H1 (cell line): ENCODE data around the gene TMEM151B. TPM values are rescaled to one million over a fixed set of nuclear protein-coding genes. Genes with fewer than 3 reads are reported as not detected.

ENCODE experiments used
- CTCF ChIA-PET: fragments of 300-600 bp; sonication (Branson Sonifier 250); formaldehyde crosslinking; loops from one replicate; lab custom pipeline; 2021; ENCODE audit not compliant: partially characterized antibody; lab: Charles Lee
- POLR2A ChIA-PET: fragments of 300-600 bp; sonication (Branson Sonifier 250); formaldehyde crosslinking; loops from one replicate; lab custom pipeline; 2021; ENCODE audit warnings: inconsistent platforms; ENCODE audit not compliant: partially characterized antibody; lab: Charles Lee
- DNase-seq, 2 experiments: peaks; one replicate each; pipeline versions ENCODE4 v3.0.0 to v3.0.0-alpha.2; 2010 to 2022; ENCODE audit warnings: low spot score in 2 of 2, low read depth in 1 of 2, mixed read lengths in 1 of 2
- FAIRE-seq: peaks from 2 replicates; lab custom pipeline; 2011; peaks lifted over from hg19 to GRCh38; lab: Jason Lieb, UNC
- H2AFZ ChIP-seq: 2 replicates; pipeline ENCODE4 v1.8.1; 2012; ENCODE audit warnings: low read length, inconsistent platforms
- H2AK5ac ChIP-seq: 2 replicates; pipeline ENCODE4 v1.6.1; 2013; ENCODE audit warnings: low read depth, low read length
- H2BK120ac ChIP-seq: replicated peaks from 2 replicates; pipeline ENCODE3; 2013; ENCODE audit warnings: low read depth, low read length, inconsistent platforms
- H2BK12ac ChIP-seq: 2 replicates; pipeline ENCODE4 v1.6.1; 2013; ENCODE audit warnings: low read depth, low read length
- H2BK15ac ChIP-seq: 2 replicates; pipeline ENCODE4 v1.6.1; 2013; ENCODE audit warnings: low read length
- H2BK20ac ChIP-seq: 2 replicates; pipeline ENCODE4 v1.6.1; 2013; ENCODE audit warnings: low read length
- H2BK5ac ChIP-seq: 2 replicates; pipeline ENCODE4 v1.6.1; 2013; ENCODE audit warnings: low read depth, low read length
- H3K14ac ChIP-seq: 2 replicates; pipeline ENCODE4 v1.6.1; 2013; ENCODE audit warnings: inconsistent platforms; ENCODE audit not compliant: insufficient read length
- H3K18ac ChIP-seq: 2 replicates; pipeline ENCODE4 v1.6.1; 2013; ENCODE audit warnings: low read length; ENCODE audit errors: extremely low read depth
- H3K23ac ChIP-seq: 2 replicates; pipeline ENCODE4 v1.6.1; 2013; ENCODE audit warnings: inconsistent platforms; ENCODE audit not compliant: insufficient read length
- H3K23me2 ChIP-seq: 2 replicates; pipeline ENCODE4 v1.6.1; 2013; ENCODE audit warnings: low read depth, low read length
- H3K27ac ChIP-seq: 2 replicates; pipeline ENCODE4 v1.6.1; 2011; ENCODE audit warnings: low read depth, low read length, inconsistent platforms
- H3K27me3 ChIP-seq, 4 experiments: replicated peaks in 1 of 4; 1 replicate in 1 of 4; 2 replicates in 3 of 4; pipeline versions ENCODE4 v1.6.1 to v1.8.1; 2011 to 2013; ENCODE audit warnings: low read length in 3 of 4, mild to moderate bottlenecking in 3 of 4, inconsistent platforms in 2 of 4, mixed read lengths in 2 of 4, moderate library complexity in 1 of 4; ENCODE audit not compliant: control insufficient read depth in 3 of 4, insufficient read depth in 3 of 4; ENCODE audit errors: extremely low read depth in 1 of 4
- H3K36me3 ChIP-seq, 4 experiments: 2 replicates each; pipeline versions ENCODE4 v1.6.1 to v1.8.1; 2011 to 2013; ENCODE audit warnings: mild to moderate bottlenecking in 4 of 4, low read length in 3 of 4, moderate library complexity in 2 of 4, control low read depth in 1 of 4, inconsistent platforms in 1 of 4; ENCODE audit not compliant: insufficient read depth in 4 of 4, control insufficient read depth in 2 of 4
- H3K4ac ChIP-seq: replicated peaks from 2 replicates; pipeline ENCODE3; 2013; ENCODE audit warnings: low read length, low read depth, mixed read lengths, inconsistent platforms; ENCODE audit not compliant: insufficient read length
- H3K4me1 ChIP-seq, 4 experiments: replicated peaks in 1 of 4; 1 replicate in 1 of 4; 2 replicates in 3 of 4; pipeline versions ENCODE4 v1.6.1 to v1.8.1; 2011 to 2013; ENCODE audit warnings: low read length in 3 of 4, inconsistent platforms in 2 of 4, mixed read lengths in 1 of 4; ENCODE audit not compliant: insufficient read depth in 4 of 4, control insufficient read depth in 3 of 4
- H3K4me2 ChIP-seq, 2 experiments: 2 replicates each; pipeline versions ENCODE4 v1.6.1 to v1.8.1; 2011 to 2013; ENCODE audit warnings: low read depth in 2 of 2, low read length in 2 of 2, control low read depth in 1 of 2, inconsistent platforms in 1 of 2, mild to moderate bottlenecking in 1 of 2; ENCODE audit not compliant: insufficient read depth in 1 of 2
- H3K4me3 ChIP-seq, 4 experiments: fragments of 200-600, 300-600 bp in 1 of 4; sonication (generic), shearing (Covaris generic), sonication (Bioruptor Twin) in 1 of 4; 2 replicates each; pipeline versions ENCODE4 v1.5.1 to v1.8.1; 2011 to 2016; ENCODE audit warnings: low read length in 4 of 4, low read depth in 3 of 4, control low read depth in 2 of 4, inconsistent platforms in 2 of 4, mild to moderate bottlenecking in 2 of 4, mixed read lengths in 1 of 4, moderate library complexity in 1 of 4; ENCODE audit not compliant: insufficient read depth in 2 of 4; ENCODE audit errors: extremely low read depth in 1 of 4
- H3K56ac ChIP-seq: replicated peaks from 2 replicates; pipeline ENCODE3; 2013; ENCODE audit warnings: low read depth, mild to moderate bottlenecking, mixed read lengths, low read length, inconsistent platforms; ENCODE audit not compliant: insufficient read length
- H3K79me1 ChIP-seq: 2 replicates; pipeline ENCODE4 v1.6.1; 2013; ENCODE audit warnings: low read depth, low read length, control low read depth
- H3K79me2 ChIP-seq, 2 experiments: 2 replicates each; pipeline versions ENCODE4 v1.6.1 to v1.8.1; 2012 to 2013; ENCODE audit warnings: low read length in 2 of 2, mild to moderate bottlenecking in 2 of 2, inconsistent platforms in 1 of 2; ENCODE audit not compliant: insufficient read depth in 2 of 2, control insufficient read depth in 1 of 2
- H3K9ac ChIP-seq, 4 experiments: replicated peaks in 1 of 4; 1 replicate in 1 of 4; 2 replicates in 3 of 4; pipeline versions ENCODE4 v1.6.1 to v1.8.1; 2011 to 2013; ENCODE audit warnings: low read depth in 3 of 4, low read length in 3 of 4, control low read depth in 2 of 4, mild to moderate bottlenecking in 2 of 4, moderate library complexity in 2 of 4, inconsistent platforms in 1 of 4; ENCODE audit errors: extremely low read depth in 1 of 4
- H3K9me3 ChIP-seq, 2 experiments: 2 replicates each; pipeline versions ENCODE4 v1.6.1 to v1.8.1; 2012 to 2013; ENCODE audit warnings: mild to moderate bottlenecking in 2 of 2, moderate library complexity in 2 of 2, control low read depth in 1 of 2, inconsistent platforms in 1 of 2, low read depth in 1 of 2, low read length in 1 of 2, mixed read lengths in 1 of 2; ENCODE audit not compliant: insufficient read depth in 2 of 2
- H4K20me1 ChIP-seq, 2 experiments: replicated peaks in 1 of 2; 2 replicates each; pipeline versions ENCODE3 to v1.8.1; 2011 to 2013; ENCODE audit warnings: inconsistent platforms in 2 of 2, low read length in 2 of 2, mild to moderate bottlenecking in 1 of 2; ENCODE audit not compliant: insufficient read depth in 2 of 2, control insufficient read depth in 1 of 2
- H4K5ac ChIP-seq: 2 replicates; pipeline ENCODE4 v1.6.1; 2013; ENCODE audit warnings: low read length, low read depth, mixed read lengths, inconsistent platforms; ENCODE audit not compliant: insufficient read length
- H4K8ac ChIP-seq: 2 replicates; pipeline ENCODE4 v1.8.0; 2013; ENCODE audit warnings: mild to moderate bottlenecking, moderate library complexity, low read length, inconsistent platforms; ENCODE audit not compliant: insufficient read depth; ENCODE audit errors: extremely low read depth
- H4K91ac ChIP-seq: replicated peaks from 2 replicates; pipeline ENCODE3; 2013; ENCODE audit warnings: low read length, mixed read lengths, inconsistent platforms; ENCODE audit not compliant: insufficient read length
- EGR1 ChIP-seq: IDR thresholded peaks from 2 replicates; pipeline ENCODE4 v1.6.1; 2011; ENCODE audit warnings: low read depth, low read length, borderline replicate concordance
- HDAC2 ChIP-seq, 2 experiments: fragments of 300-600 bp in 1 of 2; sonication (generic) in 1 of 2; IDR thresholded peaks; 2 replicates each; pipeline ENCODE4 v1.6.1; 2011 to 2012; ENCODE audit warnings: low read depth in 2 of 2, low read length in 2 of 2, mild to moderate bottlenecking in 2 of 2, moderate library complexity in 2 of 2, borderline replicate concordance in 1 of 2, inconsistent platforms in 1 of 2
- POLR2A ChIP-seq, 2 experiments: IDR thresholded peaks; 1 replicate in 1 of 2; 2 replicates in 1 of 2; pipeline ENCODE4 v1.6.1; 2011; ENCODE audit warnings: low read depth in 2 of 2, low read length in 2 of 2, mild to moderate bottlenecking in 2 of 2; ENCODE audit errors: control extremely low read depth in 1 of 2
- POLR2AphosphoS5 ChIP-seq: IDR thresholded peaks from 2 replicates; pipeline ENCODE4 v1.6.1; 2011; ENCODE audit warnings: low read depth, low read length
- SP1 ChIP-seq: IDR thresholded peaks from 2 replicates; pipeline ENCODE4 v1.6.1; 2011; ENCODE audit warnings: low read depth, low read length
- SRF ChIP-seq: IDR thresholded peaks from 2 replicates; pipeline ENCODE4 v1.6.1; 2011; ENCODE audit warnings: mild to moderate bottlenecking, low read depth, low read length, moderate library complexity
- WGBS, 2 experiments: shearing (Covaris generic) in 1 of 2; methylation state at CpG; one replicate each; pipeline versions ENCODE4 v1.1.6 to v1.1.7; 2013 to 2015; ENCODE audit warnings: low lambda C conversion rate in 2 of 2, mixed read lengths in 2 of 2, inconsistent platforms in 1 of 2, low coverage in 1 of 2, missing lambda C conversion rate in 1 of 2; ENCODE audit not compliant: insufficient replicate concordance in 2 of 2, insufficient coverage in 1 of 2, insufficient read length in 1 of 2; ENCODE audit errors: extremely low coverage in 1 of 2, missing lambda C conversion rate in 1 of 2; 5-methylcytosine and 5-hydroxymethylcytosine counted together
- polyA plus RNA-seq, 7 experiments: library from polyadenylated mRNA; depleted of rRNA in 3 of 7; stranded (reverse) in 5 of 7; unstranded in 2 of 7; fragments of >200 nt in 5 of 7; fragments of 200-250 nt in 2 of 7; gene quantifications; 1 replicate in 5 of 7; 2 replicates in 1 of 7; 4 replicates in 1 of 7; pipeline versions ENCODE4 v1.2.1 to v1.2.3, GENCODE V29; 2011 to 2013; ENCODE audit warnings: missing spikeins in 2 of 7, mixed read lengths in 2 of 7
- total RNA-seq: library from RNA; stranded (reverse); fragmentation: NEBNext Ultra II Directional; extraction: Animal tissue kit (Norgen Biotek cat#: 25700); gene quantifications from 2 replicates; pipeline ENCODE4 v1.2.1, GENCODE V29; 2021
- TF ChIP-seq, protein P1 (sequence below), 3 experiments: IDR thresholded peaks; 1 replicate in 2 of 3; 2 replicates in 1 of 3; pipeline versions ENCODE4 v1.5.1 to v1.6.1; 2011; ENCODE audit warnings: low read length in 3 of 3, mild to moderate bottlenecking in 3 of 3, inconsistent platforms in 2 of 3, low read depth in 1 of 3, moderate library complexity in 1 of 3; ENCODE audit not compliant: insufficient read depth in 1 of 3; ENCODE audit errors: control extremely low read depth in 1 of 3

The TMEM151B gene
- total and polyA plus RNA-seq, 2 of the 8 experiments (the other 6 are each of a cell fraction or from before 2014, with no cell fraction given): 8.0 to 15.5 TPM

GRCh38 chr6:44249082-44249748 lies 21.0 kb upstream of the TMEM151B start:
- Histone ChIP-seq H2BK12ac (no peak overlapping the region), H4K91ac (no peak overlapping the region), H3K4me3 (peak overlapping the region; percentile 55 to 100 (median 98); a peak in 6 of 8 replicates), H3K27me3 (no peaks in the 10 kb centered on the region), H4K5ac (no peak overlapping the region), H3K4ac (no peak overlapping the region), H2BK20ac (no peak overlapping the region), H3K14ac (no peak overlapping the region), H3K23ac (no peak overlapping the region), H4K20me1 (peaks cover 37 to 40% of the 10 kb centered on the region in 2 experiments), H3K23me2 (peaks cover 12% of the 10 kb centered on the region), H4K8ac (no peak overlapping the region), H3K79me1 (no peaks in the 10 kb centered on the region; the same call in 1 of the 2 replicates), H3K18ac (no peak overlapping the region), H3K9ac (peak overlapping the region in 1 of 4 experiments; percentile 96; a peak in 4 of 7 replicates), H2BK15ac (no peak overlapping the region), H3K4me2 (peak overlapping the region; percentile 65 to 96), H2BK120ac (no peak overlapping the region), H2AK5ac (no peak overlapping the region), H3K56ac (no peak overlapping the region), H3K36me3 (peaks cover 51 to 64% (median 59%) of the 10 kb centered on the region in 4 experiments), H3K79me2 (peaks cover 27 to 52% of the 10 kb centered on the region in 2 experiments), H3K9me3 (no peaks in the 10 kb centered on the region), H2AFZ (no peak overlapping the region), H3K27ac (no peak overlapping the region), H2BK5ac (0 out of 2 replicates have a peak overlapping the region, but pooled peaks have one; percentile 44), H3K4me1 (peaks cover 7 to 18% (median 14%) of the 10 kb centered on the region in 4 experiments)
- WGBS, 2 experiments: 92% methylated on average over 9 of the region's 9 CpGs; no CpG with 5 or more reads in 1 of the 2 experiments
- ChIA-PET POLR2A (interaction anchor here (0.7 to 18.9 kb wide), 24 partner anchors 9 to 307 kb away, joined by 3 to 581 read pairs (median 4); partner anchors contain the start of genes CAPN11, MYMX, SLC29A1 and SLC35B2), CTCF (interaction anchor here (0.7 to 8.1 kb wide), 3 partner anchors 6 to 1939 kb away, joined by 3 to 102 read pairs (median 43); partner anchors contain the start of gene SLC35B2)
- TF ChIP-seq POLR2A (IDR thresholded peaks at IDR 0.05; ENCODE audit: control extremely low read depth in 1 of 2, low read depth in 2 of 2, low read length in 2 of 2) (peak in 1 of 2 experiments; percentile 46; a peak in 1 of 3 replicates), SP1 (0 out of 2 replicates have a peak, but pooled peaks have one; percentile 1), HDAC2 (IDR thresholded peaks at IDR 0.05; ENCODE audit: borderline replicate concordance in 1 of 2, low read depth in 2 of 2, low read length in 2 of 2) (no peak), EGR1 (no peak), SRF (no peak), POLR2AphosphoS5 (peak; percentile 67)
- TF ChIP-seq, protein P1, sequence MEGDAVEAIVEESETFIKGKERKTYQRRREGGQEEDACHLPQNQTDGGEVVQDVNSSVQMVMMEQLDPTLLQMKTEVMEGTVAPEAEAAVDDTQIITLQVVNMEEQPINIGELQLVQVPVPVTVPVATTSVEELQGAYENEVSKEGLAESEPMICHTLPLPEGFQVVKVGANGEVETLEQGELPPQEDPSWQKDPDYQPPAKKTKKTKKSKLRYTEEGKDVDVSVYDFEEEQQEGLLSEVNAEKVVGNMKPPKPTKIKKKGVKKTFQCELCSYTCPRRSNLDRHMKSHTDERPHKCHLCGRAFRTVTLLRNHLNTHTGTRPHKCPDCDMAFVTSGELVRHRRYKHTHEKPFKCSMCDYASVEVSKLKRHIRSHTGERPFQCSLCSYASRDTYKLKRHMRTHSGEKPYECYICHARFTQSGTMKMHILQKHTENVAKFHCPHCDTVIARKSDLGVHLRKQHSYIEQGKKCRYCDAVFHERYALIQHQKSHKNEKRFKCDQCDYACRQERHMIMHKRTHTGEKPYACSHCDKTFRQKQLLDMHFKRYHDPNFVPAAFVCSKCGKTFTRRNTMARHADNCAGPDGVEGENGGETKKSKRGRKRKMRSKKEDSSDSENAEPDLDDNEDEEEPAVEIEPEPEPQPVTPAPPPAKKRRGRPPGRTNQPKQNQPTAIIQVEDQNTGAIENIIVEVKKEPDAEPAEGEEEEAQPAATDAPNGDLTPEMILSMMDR (IDR thresholded peaks at IDR 0.05; ENCODE audit: control extremely low read depth in 1 of 3, insufficient read depth in 1 of 3, low read depth in 1 of 3, low read length in 3 of 3): no peak
- FAIRE-seq (no peak), DNase-seq (no peak)
